Esophagus squamous epithelium (tissue), 5 donors: ENCODE measurements around the gene CTCF. TPM values are rescaled to one million over a fixed set of nuclear protein-coding genes. Genes with fewer than 3 reads are reported as not detected.

Experiments used
- DNase-seq: peaks from one replicate; lab custom pipeline; 2025; lab: John Stamatoyannopoulos, UW
- H3K27ac ChIP-seq, 4 donors: fragments of 200-600 bp; sonication (generic); one replicate each; pipeline ENCODE4 v1.5.1; 2016 to 2019; ENCODE audit warnings: mild to moderate bottlenecking in 1 of 4
- H3K27me3 ChIP-seq, 4 donors: fragments of 200-600 bp; sonication (generic); 1 replicate in 3 of 4; 2 replicates in 1 of 4; pipeline versions ENCODE4 v1.5.1 to v1.6.0; 2017 to 2021; ENCODE audit warnings: antibody characterized with exemption in 1 of 4
- H3K36me3 ChIP-seq, 3 donors: fragments of 200-600 bp; sonication (generic); one replicate each; pipeline ENCODE4 v1.5.1; 2016 to 2019
- H3K4me1 ChIP-seq, 3 donors: fragments of 200-600 bp; sonication (generic); one replicate each; pipeline ENCODE4 v1.5.1; 2017 to 2019
- H3K4me3 ChIP-seq, 4 donors: fragments of 200-600 bp; sonication (generic); 1 replicate in 3 of 4; 2 replicates in 1 of 4; pipeline ENCODE4 v1.5.1; 2016 to 2019; ENCODE audit warnings: mild to moderate bottlenecking in 2 of 4, moderate library complexity in 1 of 4
- H3K9me3 ChIP-seq, 3 donors: fragments of 200-600 bp; sonication (generic); one replicate each; pipeline ENCODE4 v1.5.1; 2016 to 2019
- POLR2A ChIP-seq, 4 donors: fragments of 450-650 bp; IDR thresholded peaks; one replicate each; pipeline ENCODE4 v1.6.1; 2017; ENCODE audit warnings: antibody characterized with exemption in 4 of 4, mild to moderate bottlenecking in 4 of 4, moderate library complexity in 3 of 4
- WGBS, 2 donors: methylation state at CpG; one replicate each; pipeline ENCODE4 v1.1.5; 2018; 5-methylcytosine and 5-hydroxymethylcytosine counted together
- intact Hi-C: fragments of 100-400 bp; cut with DNase I; formaldehyde crosslinking; loops from one replicate; pipeline ENCODE4 v1.15.0; 2022
- total RNA-seq, 4 donors: library from RNA; depleted of rRNA; stranded (reverse); fragments of >200 nt; gene quantifications; one replicate each; pipeline ENCODE4 v1.1.0, GENCODE V29; 2016
- TF ChIP-seq, protein P1 (sequence below), 6 experiments: fragments of 450-650 bp in 4 of 6; fragments of 200-600 bp in 2 of 6; sonication (generic) in 2 of 6; IDR thresholded peaks; one replicate each; pipeline ENCODE4 v1.5.1; 2016 to 2019; ENCODE audit warnings: antibody characterized with exemption in 6 of 6, mild to moderate bottlenecking in 4 of 6, moderate library complexity in 4 of 6
- donor health status: DM: yes; HTN: yes; CAD: no.

CTCF gene
- total RNA-seq, 4 donors from 2014 or later, result 29.9 to 35.5 (median 33.5) TPM

DNA sequence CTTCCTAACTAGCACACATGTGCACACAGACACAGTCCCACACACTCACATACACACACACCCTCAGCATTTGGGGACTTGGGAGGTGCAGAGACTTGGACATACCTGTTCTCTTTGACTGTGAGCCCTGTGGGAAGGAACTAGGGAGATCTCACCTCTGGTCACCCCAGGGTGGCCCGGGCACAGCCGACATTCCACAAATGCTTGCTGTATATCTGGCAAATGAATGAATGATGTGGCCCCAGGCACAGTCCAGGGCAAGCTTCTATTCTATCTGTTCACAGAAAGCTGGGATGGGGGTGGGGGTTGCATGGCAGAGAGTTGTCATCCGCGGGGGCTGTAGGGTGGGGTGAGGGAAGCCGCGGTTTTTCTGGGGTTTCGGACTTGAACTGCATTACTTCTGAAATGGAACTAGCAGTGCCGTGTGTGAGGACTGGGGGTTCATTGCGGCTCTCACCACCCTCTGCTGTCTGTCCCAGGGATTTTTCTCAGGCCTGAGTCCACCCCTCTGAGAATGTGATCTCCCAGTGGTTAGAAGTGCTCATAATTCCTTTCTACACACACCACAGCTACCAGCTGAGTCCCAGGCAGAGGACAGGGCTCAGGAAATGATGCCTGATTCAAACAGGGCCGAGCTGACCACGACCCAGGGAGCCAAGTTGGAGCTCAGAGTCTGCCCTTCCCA lies 37.0 kb upstream of the CTCF start:
- Histone ChIP-seq H3K27ac (no peak overlapping the region), H3K4me3 (no peak overlapping the region), H3K4me1 (peaks cover 11 to 41% (median 18%) of the 10 kb centered on the region in 3 donors), H3K36me3 (no peaks in the 10 kb centered on the region), H3K9me3 (no peaks in the 10 kb centered on the region), H3K27me3 (peaks cover 0 to 23% (median 0%) of the 10 kb centered on the region in 4 donors)
- 64 to 66% methylated on average over 5 to 7 of the region's 11 CpGs for WGBS, 2 donors
- DNase-seq, result no peak
- intact Hi-C loops, result no loop called here
- no peak for TF ChIP-seq POLR2A (IDR thresholded peaks at IDR 0.05)
- TF ChIP-seq, protein P1, sequence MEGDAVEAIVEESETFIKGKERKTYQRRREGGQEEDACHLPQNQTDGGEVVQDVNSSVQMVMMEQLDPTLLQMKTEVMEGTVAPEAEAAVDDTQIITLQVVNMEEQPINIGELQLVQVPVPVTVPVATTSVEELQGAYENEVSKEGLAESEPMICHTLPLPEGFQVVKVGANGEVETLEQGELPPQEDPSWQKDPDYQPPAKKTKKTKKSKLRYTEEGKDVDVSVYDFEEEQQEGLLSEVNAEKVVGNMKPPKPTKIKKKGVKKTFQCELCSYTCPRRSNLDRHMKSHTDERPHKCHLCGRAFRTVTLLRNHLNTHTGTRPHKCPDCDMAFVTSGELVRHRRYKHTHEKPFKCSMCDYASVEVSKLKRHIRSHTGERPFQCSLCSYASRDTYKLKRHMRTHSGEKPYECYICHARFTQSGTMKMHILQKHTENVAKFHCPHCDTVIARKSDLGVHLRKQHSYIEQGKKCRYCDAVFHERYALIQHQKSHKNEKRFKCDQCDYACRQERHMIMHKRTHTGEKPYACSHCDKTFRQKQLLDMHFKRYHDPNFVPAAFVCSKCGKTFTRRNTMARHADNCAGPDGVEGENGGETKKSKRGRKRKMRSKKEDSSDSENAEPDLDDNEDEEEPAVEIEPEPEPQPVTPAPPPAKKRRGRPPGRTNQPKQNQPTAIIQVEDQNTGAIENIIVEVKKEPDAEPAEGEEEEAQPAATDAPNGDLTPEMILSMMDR (IDR thresholded peaks at IDR 0.05), result no peak

DNA sequence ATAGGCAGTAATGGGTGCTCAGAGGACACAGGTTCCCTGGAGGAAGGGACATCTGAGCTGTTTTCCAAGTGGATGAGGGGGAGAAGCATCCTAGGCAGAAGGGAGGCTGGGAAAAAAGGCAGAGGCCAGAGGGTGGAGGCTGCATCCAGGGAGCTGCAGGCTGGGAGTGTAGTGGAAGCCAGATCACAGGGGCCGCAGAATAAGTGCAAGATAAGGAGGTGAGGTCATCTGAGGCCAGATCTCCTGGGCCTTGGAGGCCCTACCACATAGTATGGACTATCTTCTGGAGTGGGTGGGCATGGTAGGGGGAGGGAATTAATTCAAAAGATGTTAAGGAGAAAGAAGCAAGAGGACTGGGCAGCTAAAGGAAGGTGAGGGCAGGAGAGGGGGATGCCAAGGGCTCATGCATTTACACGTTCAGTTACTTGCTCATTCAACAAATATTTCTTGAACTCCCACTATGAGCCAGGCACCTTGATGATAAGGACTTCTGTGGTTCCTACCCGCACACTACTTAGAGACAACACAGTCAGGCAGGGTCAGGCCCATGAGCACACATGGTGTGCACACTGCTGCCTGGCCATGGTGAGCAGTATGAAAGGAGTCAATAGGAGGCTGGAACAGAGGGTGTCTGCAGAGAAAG lies 36.1 kb upstream of the CTCF start:
- 70% methylated on average over 3 of the region's 3 CpGs for WGBS, 2 donors
- H3K4me3 ChIP-seq, result no peak overlapping the region

DNA sequence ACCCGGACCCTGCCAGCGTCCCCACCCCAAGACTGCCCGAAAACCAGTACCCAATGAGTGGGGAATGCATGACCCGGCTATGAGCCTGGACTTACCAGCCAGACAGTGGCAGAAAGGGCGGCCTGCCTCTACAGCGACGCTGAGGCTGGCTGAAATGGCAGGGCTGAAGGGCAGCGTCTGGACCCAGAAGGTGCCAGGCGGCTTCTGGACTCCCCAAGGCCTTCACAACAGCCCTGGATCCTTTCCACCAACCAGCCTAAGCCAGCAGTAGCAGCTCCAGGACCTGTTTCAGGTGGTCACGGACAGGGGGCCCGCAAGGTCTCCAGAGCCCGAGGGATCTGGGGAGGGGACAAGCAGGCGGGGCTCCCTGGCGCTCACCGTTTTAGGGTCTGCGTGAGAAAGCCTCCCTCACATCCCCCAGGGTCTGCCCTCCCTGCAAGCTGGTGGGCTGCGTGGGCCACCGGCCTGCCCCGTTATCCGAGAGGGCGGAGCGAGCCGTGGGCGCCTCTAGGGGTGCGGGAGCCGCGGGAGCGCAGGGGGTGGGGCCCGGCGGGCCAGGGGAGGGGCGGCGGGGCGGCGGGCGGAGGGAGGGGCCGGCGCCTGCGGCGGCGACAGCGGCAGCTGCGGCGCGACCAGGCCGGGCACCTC lies 34.0 kb upstream of the CTCF start, which contains the start of gene RIPOR1:
Gene RIPOR1, plus strand, starts transcription at position 608 of the 648 bp plus-strand sequence. CDS start 9,618 bp downstream, outside the sequence.
- no peak for DNase-seq
- peaks cover 19 to 54% (median 20%) of the 10 kb centered on the region in 3 donors for H3K4me1 ChIP-seq
- TF ChIP-seq, protein P1 (IDR thresholded peaks at IDR 0.05), result no peak
- no peak for TF ChIP-seq POLR2A (IDR thresholded peaks at IDR 0.05)
- peak within 1 kb of the TSS; percentile 53 to 87 (median 66) for H3K4me3 ChIP-seq
- H3K36me3 ChIP-seq, result no peaks in the 10 kb centered on the region
- H3K27ac ChIP-seq, result peak within 1 kb of the TSS; percentile 79 to 92 (median 86)
- intact Hi-C loops, result no loop called here
- H3K27me3 ChIP-seq, result peaks cover 0 to 33% (median 0%) of the 10 kb centered on the region in 4 donors
- WGBS, 2 donors, result 38% methylated on average over 2 of the region's 45 CpGs; no CpG with 5 or more reads in 1 of the 2 donors
- H3K9me3 ChIP-seq, result no peaks in the 10 kb centered on the region

More for the DNA sequence above, 36.1 kb upstream of the CTCF start:
- Histone ChIP-seq H3K27ac (no peak overlapping the region), H3K36me3 (no peaks in the 10 kb centered on the region), H3K4me1 (peaks cover 19 to 43% (median 23%) of the 10 kb centered on the region in 3 donors), H3K27me3 (peaks cover 0 to 32% (median 0%) of the 10 kb centered on the region in 4 donors), H3K9me3 (no peaks in the 10 kb centered on the region)
- no peak for DNase-seq
- no peak for TF ChIP-seq POLR2A (IDR thresholded peaks at IDR 0.05)
- TF ChIP-seq, protein P1 (IDR thresholded peaks at IDR 0.05), result no peak
- intact Hi-C loops, result no loop called here

DNA sequence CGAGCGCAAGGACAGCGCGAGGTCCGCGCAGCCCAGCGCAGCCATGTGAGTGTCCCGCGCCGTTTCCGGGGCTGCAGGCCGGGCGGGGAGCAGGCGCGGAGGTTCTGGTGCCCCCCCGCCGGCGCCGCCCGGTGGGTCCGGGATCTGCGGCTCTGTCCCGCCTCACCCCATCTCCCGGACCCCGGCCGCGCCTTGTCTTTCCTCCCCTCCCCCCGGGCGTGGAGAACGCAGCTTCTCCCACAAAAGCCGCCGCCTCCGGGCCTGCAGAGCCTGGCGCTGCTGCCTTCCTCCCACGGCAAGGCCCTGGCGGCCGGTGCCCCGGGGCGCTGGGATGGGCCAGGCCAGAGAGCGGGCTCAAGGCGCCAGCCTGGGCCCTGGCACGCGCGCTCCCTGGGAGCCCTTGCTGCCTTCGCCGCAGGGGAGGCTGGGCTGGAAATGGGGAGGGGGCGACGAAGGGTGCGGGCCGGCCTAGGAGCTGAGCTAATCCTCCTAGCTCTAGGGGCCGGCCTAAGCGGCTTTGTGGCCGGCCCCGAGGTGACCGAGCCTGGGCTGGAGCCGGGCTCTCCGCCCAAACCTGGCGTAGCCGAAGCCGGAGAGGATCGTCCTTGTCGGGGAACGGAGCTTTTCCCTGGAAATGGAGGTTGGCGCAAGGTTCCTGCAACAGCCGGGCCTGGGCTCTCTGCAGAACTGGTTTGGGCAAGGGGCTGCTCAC lies 33.3 kb upstream of the CTCF start:
- intact Hi-C loops, result no loop called here
- Histone ChIP-seq H3K27me3 (peaks cover 0 to 33% (median 0%) of the 10 kb centered on the region in 4 donors), H3K4me1 (peaks cover 19 to 58% (median 23%) of the 10 kb centered on the region in 3 donors), H3K27ac (peak overlapping the region; percentile 79 to 92 (median 86)), H3K36me3 (no peaks in the 10 kb centered on the region), H3K9me3 (no peaks in the 10 kb centered on the region), H3K4me3 (peak overlapping the region; percentile 53 to 87 (median 66))
- 0% methylated on average over 1 of the region's 65 CpGs; no CpG with 5 or more reads in 1 of the 2 donors for WGBS, 2 donors
- no peak for DNase-seq
- peak in 2 of 4 donors; percentile 47 to 68 for TF ChIP-seq POLR2A (IDR thresholded peaks at IDR 0.05)
- TF ChIP-seq, protein P1 (IDR thresholded peaks at IDR 0.05), result no peak
